Measurements from ENCODE around the gene KLF16.

Gene KLF16

DNA sequence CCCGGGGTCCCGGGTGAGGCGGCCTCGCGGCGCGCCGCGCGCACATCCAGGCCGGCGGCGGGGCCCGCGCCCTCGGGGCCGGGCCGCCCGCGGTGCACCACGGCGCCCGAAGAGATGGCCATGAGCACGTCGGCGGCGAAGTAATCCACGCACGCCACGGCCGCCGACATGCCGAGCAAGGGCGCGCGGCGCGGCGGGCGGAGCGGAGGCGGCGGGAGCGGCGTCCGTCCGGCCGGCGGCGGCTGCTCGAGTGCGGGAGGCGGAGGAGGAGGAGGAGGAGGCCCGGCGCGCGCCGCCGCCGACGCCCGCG, at the start of gene KLF16:
Gene KLF16, minus strand, starts transcription at position 252 of the 310 bp plus-strand sequence. Its CDS starts 82 bp downstream, at position 170.
- peak within 1 kb of the TSS; percentile 85 to 88 for H3K4me3 ChIP-seq (replicated peaks in 1 of 2; ENCODE audit: low read depth in 2 of 2, low read length in 2 of 2)
- DNase-seq (ENCODE audit: low read depth in 2 of 2), result no peak
- TF ChIP-seq, protein P1, sequence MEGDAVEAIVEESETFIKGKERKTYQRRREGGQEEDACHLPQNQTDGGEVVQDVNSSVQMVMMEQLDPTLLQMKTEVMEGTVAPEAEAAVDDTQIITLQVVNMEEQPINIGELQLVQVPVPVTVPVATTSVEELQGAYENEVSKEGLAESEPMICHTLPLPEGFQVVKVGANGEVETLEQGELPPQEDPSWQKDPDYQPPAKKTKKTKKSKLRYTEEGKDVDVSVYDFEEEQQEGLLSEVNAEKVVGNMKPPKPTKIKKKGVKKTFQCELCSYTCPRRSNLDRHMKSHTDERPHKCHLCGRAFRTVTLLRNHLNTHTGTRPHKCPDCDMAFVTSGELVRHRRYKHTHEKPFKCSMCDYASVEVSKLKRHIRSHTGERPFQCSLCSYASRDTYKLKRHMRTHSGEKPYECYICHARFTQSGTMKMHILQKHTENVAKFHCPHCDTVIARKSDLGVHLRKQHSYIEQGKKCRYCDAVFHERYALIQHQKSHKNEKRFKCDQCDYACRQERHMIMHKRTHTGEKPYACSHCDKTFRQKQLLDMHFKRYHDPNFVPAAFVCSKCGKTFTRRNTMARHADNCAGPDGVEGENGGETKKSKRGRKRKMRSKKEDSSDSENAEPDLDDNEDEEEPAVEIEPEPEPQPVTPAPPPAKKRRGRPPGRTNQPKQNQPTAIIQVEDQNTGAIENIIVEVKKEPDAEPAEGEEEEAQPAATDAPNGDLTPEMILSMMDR (IDR thresholded peaks at IDR 0.05; ENCODE audit: low read depth, low read length), result no peak

DNA sequence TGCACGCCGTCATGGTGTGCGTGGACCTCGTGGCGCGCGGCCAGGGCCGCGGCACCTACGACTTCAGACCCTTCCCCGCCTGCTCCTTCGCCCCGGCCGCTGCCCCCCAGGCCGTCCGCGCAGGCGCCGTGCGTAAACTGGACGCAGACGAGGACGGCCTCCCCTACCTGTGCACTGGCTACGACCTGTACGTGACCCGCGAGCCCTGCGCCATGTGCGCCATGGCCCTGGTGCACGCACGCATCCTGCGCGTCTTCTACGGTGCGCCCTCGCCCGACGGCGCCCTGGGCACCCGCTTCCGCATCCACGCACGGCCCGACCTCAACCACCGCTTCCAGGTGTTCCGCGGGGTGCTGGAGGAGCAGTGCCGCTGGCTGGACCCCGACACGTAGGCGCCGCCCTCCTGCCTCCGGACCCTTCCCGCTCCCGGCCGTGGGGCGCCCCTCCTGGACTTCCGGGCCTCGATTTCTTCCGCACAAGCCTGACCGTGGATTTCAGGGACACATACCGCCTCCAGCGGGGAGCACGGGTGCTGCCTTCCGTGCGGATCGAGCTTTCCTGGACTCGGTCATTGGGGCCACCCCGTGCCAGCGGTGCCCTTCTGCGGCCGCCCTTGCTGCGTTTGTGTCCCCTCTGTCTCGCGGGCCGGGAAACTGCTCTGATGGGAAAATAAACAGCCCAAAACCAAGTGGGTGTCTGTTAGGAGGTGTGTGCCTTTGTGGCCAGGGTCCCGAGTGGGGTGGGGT, 49.6 kb upstream of the KLF16 start:
- H3K4me3 ChIP-seq (replicated peaks in 1 of 2; ENCODE audit: low read depth in 2 of 2, low read length in 2 of 2), result no peak overlapping the region
- TF ChIP-seq, protein P1 (IDR thresholded peaks at IDR 0.05; ENCODE audit: low read depth, low read length), result no peak
- DNase-seq (ENCODE audit: low read depth in 2 of 2), result no peak

DNA sequence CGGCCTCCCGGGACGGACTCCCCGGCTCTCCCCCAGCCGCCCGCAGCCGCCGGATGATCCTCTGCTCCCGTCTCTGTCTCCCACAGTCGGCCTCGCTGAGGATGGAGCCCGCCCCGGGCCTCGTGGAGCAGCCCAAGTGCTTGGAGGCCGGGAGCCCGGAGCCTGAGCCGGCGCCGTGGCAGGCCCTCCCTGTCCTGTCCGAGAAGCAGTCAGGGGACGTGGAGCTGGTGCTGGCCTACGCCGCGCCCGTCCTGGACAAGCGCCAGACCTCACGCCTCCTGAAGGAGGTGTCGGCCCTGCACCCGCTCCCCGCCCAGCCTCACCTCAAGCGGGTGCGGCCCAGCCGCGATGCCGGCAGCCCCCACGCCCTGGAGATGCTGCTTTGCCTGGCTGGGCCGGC, 48.6 kb upstream of the KLF16 start:
- H3K4me3 ChIP-seq (replicated peaks in 1 of 2; ENCODE audit: low read depth in 2 of 2, low read length in 2 of 2), result no peak overlapping the region
- DNase-seq (ENCODE audit: low read depth in 2 of 2), result no peak
- TF ChIP-seq, protein P1 (IDR thresholded peaks at IDR 0.05; ENCODE audit: low read depth, low read length), result no peak

DNA sequence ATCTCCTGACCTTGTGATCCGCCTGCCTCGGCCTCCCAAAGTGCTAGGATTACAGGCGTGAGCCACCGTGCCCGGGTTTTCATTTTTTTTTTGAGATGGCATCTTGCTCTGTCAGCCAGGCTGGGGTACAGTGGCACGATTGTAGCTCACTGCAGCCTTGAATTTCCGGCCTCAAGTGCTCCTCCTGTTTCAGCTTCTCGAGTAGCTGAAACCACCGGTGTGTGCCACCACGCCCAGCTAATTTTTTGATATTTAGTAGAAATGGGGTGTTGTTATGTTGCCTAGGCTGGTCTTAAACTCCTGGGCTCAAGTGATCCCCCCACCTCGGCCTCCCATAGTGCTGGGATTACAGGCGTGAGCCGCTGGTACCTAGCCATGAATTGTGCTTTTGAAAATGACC, 47.7 kb upstream of the KLF16 start:
- TF ChIP-seq, protein P1 (IDR thresholded peaks at IDR 0.05; ENCODE audit: low read depth, low read length), result no peak
- DNase-seq (ENCODE audit: low read depth in 2 of 2), result no peak
- H3K4me3 ChIP-seq (replicated peaks in 1 of 2; ENCODE audit: low read depth in 2 of 2, low read length in 2 of 2), result no peak overlapping the region

DNA sequence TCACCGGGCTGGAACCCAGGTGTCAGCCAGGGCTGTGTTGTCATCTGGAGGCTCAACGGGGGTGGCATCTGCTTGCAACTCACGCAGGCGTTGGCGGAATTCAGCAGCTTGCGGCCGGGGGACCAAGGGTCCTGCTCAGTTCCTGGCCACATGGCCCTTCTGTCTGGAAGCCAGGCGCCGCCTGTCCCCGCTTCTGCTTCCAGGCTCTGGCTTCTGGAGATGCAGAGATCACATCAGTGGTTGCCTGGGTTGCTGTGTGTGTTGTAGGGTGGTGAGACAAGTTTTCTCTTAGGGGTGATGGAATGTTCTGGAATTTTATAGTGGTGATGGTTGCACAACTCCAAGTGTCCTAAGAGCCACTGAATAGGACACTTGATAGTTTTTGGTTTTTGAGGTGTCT, 46.8 kb upstream of the KLF16 start:
- TF ChIP-seq, protein P1 (IDR thresholded peaks at IDR 0.05; ENCODE audit: low read depth, low read length), result no peak
- peak; percentile 26 to 35 for DNase-seq (ENCODE audit: low read depth in 2 of 2)
- no peak overlapping the region for H3K4me3 ChIP-seq (replicated peaks in 1 of 2; ENCODE audit: low read depth in 2 of 2, low read length in 2 of 2)

DNA sequence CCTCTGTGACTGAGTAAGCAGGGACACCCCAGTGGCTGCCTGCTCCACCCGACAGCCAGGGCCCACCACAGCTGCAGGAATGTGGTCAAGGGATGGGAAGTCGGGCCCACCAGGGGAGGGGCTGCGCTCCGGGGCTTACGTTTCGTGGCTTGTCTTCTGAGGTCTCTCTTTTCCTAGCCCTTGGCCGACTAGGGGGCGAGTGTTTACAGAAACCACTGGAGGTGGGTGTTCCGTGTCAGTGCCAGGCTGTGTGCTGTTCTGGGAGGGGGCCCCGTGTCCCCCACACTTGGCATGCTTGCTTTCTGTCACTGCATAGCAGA, 46.3 kb upstream of the KLF16 start:
- DNase-seq (ENCODE audit: low read depth in 2 of 2), result no peak
- no peak overlapping the region for H3K4me3 ChIP-seq (replicated peaks in 1 of 2; ENCODE audit: low read depth in 2 of 2, low read length in 2 of 2)
- TF ChIP-seq, protein P1 (IDR thresholded peaks at IDR 0.05; ENCODE audit: low read depth, low read length), result no peak

DNA sequence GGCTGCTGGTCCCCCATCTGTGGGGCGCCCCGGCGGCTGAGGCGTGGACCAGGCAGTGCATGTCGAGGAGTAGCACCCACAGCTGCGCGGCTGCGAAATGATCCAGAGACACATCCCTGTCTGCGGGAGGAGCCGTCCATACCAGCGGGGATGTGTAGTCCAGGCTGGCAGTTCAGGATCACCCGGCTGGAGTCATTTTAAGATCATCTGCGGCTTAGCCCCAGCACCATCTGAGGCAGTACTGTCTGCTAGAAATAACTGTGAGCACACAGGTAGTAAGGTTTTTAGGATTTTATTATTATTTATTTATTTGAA, 44.9 kb upstream of the KLF16 start:
- TF ChIP-seq, protein P1 (IDR thresholded peaks at IDR 0.05; ENCODE audit: low read depth, low read length), result no peak
- DNase-seq (ENCODE audit: low read depth in 2 of 2), result no peak
- no peak overlapping the region for H3K4me3 ChIP-seq (replicated peaks in 1 of 2; ENCODE audit: low read depth in 2 of 2, low read length in 2 of 2)

All from cardiac fibroblast (primary cell).